ENCODE results near the gene DCK.

The DCK gene

DNA sequence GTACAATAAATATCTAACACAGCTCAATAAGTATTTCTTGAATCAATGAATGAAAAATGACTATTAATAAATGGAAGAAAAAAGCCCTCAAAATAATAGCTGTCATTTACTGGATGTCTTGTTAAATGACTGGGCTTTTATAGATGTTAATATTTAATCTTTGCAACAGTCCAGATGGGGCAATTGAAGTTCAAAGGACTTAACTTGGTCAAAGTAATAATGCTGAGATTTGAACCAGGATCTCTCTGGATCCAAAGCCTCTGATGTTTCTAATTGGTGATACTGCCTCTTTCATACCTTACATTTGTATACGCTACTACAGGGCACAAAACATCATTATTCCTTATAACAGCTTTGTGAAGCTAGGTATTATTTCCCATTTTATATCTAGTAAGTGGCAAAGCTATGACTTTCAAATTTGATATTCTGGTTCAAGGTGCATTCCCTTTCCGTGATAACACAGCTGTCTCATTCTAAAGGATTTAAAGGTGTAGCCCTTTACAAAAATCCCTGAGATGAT is 72.6 kb downstream of the DCK start:
- no peak for DNase-seq

- DNase-seq, result no peak
These were observed 73.6 kb downstream of the DCK start for GRCh38 chr4:71066737-71067716.

DNA sequence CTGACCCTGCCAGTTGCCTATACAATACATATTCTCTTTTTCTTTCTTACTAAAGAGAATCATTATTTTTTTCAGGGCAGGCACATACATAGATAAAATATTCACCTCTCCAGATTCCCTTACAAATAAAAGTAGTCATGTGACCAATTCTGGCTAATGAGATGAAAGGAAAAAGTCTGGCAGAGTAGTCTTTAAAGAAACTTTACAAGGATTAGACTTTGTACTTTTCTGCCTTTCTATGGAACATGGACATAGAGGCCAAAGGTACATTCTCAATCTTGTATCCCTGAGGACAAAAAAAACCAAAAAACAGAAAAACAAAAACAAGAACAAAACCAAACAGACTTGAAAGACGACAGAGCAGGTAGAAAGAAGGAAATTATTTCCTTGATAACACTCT is 75.6 kb downstream of the DCK start:
- DNase-seq, result no peak

- DNase-seq, result no peak
These were observed 76.6 kb downstream of the DCK start for GRCh38 chr4:71070015-71070414.

- DNase-seq, result no peak
These were observed 81.2 kb downstream of the DCK start for GRCh38 chr4:71074452-71075299.
